K562 (cell line): ENCODE measurements around the gene NYAP1. TPM values are rescaled to one million over a fixed set of nuclear protein-coding genes. Genes with fewer than 3 reads are reported as not detected.

ENCODE experiments used
- BRD9 ChIP-seq: fragments of 450-650 bp; IDR thresholded peaks from 2 replicates; pipeline ENCODE4 v1.6.1; 2018; ENCODE audit warnings: low read depth; ENCODE audit not compliant: partially characterized antibody
- HDAC8 ChIP-seq: fragments of 450-650 bp; IDR thresholded peaks from 2 replicates; pipeline ENCODE4 v1.6.1; 2016; ENCODE audit warnings: mild to moderate bottlenecking, missing genetic modification characterization, moderate library complexity, missing compliant biosample characterization
- HOXB6 ChIP-seq: fragments of 250-450 bp; sonication (Bioruptor Pico); IDR thresholded peaks from 2 replicates; pipeline ENCODE4 v1.5.1; 2022; ENCODE audit warnings: mild to moderate bottlenecking, borderline replicate concordance
- MAZ ChIP-seq, 2 experiments: fragments of 450-650 bp in 1 of 2; sonication (generic) in 1 of 2; formaldehyde crosslinking; IDR thresholded peaks in 1 of 2; conservative IDR thresholded peaks in 1 of 2; 2 replicates each; pipeline versions ENCODE4 v1.4.0 to v1.5.0; 2020; ENCODE audit warnings: mild to moderate bottlenecking in 1 of 2, missing genetic modification reagents in 1 of 2
- NEUROD1 ChIP-seq: fragments of 150-350 bp; IDR thresholded peaks from 2 replicates; pipeline ENCODE4 v1.6.1; 2014; ENCODE audit warnings: borderline replicate concordance, low read length, low read depth; ENCODE audit not compliant: partially characterized antibody
- PYGO2 ChIP-seq: fragments of 450-650 bp; IDR thresholded peaks from 2 replicates; pipeline ENCODE4 v1.6.1; 2016; ENCODE audit warnings: mild to moderate bottlenecking, missing genetic modification characterization, moderate library complexity, missing compliant biosample characterization
- RCOR1 ChIP-seq, 2 experiments: IDR thresholded peaks; 2 replicates each; pipeline ENCODE4 v1.6.1; 2012; ENCODE audit warnings: low read depth in 2 of 2, low read length in 2 of 2, borderline replicate concordance in 1 of 2, improper control_type of control experiment in 1 of 2
- RREB1 ChIP-seq: fragments of 250-450 bp; sonication (Bioruptor Pico); IDR thresholded peaks from 2 replicates; pipeline ENCODE4 v1.4.0; 2020
- TAF15 ChIP-seq: fragments of 200-400 bp; formaldehyde crosslinking; IDR thresholded peaks from 2 replicates; pipeline ENCODE4 v1.6.1; 2017; ENCODE audit warnings: mild to moderate bottlenecking, low read depth, low read length, moderate library complexity
- ZKSCAN8 ChIP-seq: fragments of 200-800 bp; sonication (Bioruptor generic); IDR thresholded peaks from 2 replicates; pipeline ENCODE4 v1.6.1; 2016; ENCODE audit warnings: missing genetic modification characterization, missing compliant biosample characterization
- ZNF197 ChIP-seq: fragments of 200-800 bp; sonication (Bioruptor generic); IDR thresholded peaks from 2 replicates; pipeline ENCODE4 v1.6.1; 2016; ENCODE audit warnings: low read depth, missing genetic modification characterization, missing compliant biosample characterization
- ZNF408 ChIP-seq: fragments of 250-450 bp; sonication (Bioruptor Pico); IDR thresholded peaks from 2 replicates; pipeline ENCODE4 v1.4.0; 2020; ENCODE audit warnings: low read depth, mild to moderate bottlenecking, moderate library complexity
- ZNF785 ChIP-seq: fragments of 250-450 bp; sonication (Bioruptor Pico); IDR thresholded peaks from 2 replicates; pipeline ENCODE4 v1.4.0; 2020; ENCODE audit warnings: mild to moderate bottlenecking
- polyA plus RNA-seq, 8 experiments: library from polyadenylated mRNA; depleted of rRNA in 4 of 8; stranded (reverse) in 5 of 8; unstranded in 3 of 8; fragments of >200 nt; fragmentation: Nextera tagmentation in 2 of 8; fragmentation: Illumina TruSeq in 1 of 8; extraction: Ambion mirVana in 2 of 8; extraction: Trizol in 1 of 8; gene quantifications; 2 replicates each; pipeline versions ENCODE4 v1.2.1 to v1.2.3, GENCODE V29; 2011 to 2014; ENCODE audit warnings: inconsistent platforms in 1 of 8, missing spikeins in 1 of 8
- total RNA-seq, 7 experiments: library from RNA; depleted of rRNA in 6 of 7; stranded (reverse); fragments of >200 nt in 6 of 7; fragmentation: Illumina TruSeq in 2 of 7; extraction: Trizol in 2 of 7; gene quantifications; 2 replicates each; pipeline versions ENCODE4 v1.2.1 to v1.2.3, GENCODE V29; 2011 to 2021; ENCODE audit warnings: low replicate concordance in 1 of 7
- TF ChIP-seq, protein P1 (sequence below): fragments of 450-650 bp; formaldehyde crosslinking; IDR thresholded peaks from 2 replicates; pipeline ENCODE4 v1.4.0; 2020; ENCODE audit warnings: mild to moderate bottlenecking, moderate library complexity

NYAP1 gene
- total and polyA plus RNA-seq, 9 of the 15 experiments (the other 6 are each of a cell fraction or from before 2014, with no cell fraction given): 0.11 to 0.88 (median 0.22) TPM; not detected in 2

GRCh38 chr7:100444311-100445278, 39.1 kb upstream of the NYAP1 start (continued):
- TF ChIP-seq RCOR1 (IDR thresholded peaks at IDR 0.05; ENCODE audit: borderline replicate concordance in 1 of 2, low read depth in 2 of 2, low read length in 2 of 2) (peak in 1 of 2 experiments; percentile 66; a peak in 1 of 4 replicates), HDAC8 (peak; percentile 94), ZNF197 (CRISPR knock-in tag) (peak; percentile 81; the same call in 1 of the 2 replicates), PYGO2 (peak; percentile 29; the same call in 1 of the 2 replicates), BRD9 (peak; percentile 72), RREB1 (CRISPR knock-in tag) (no peak), ZKSCAN8 (CRISPR knock-in tag) (peak; percentile 85), ZNF785 (CRISPR knock-in tag) (no peak), NEUROD1 (peak; percentile 69), HOXB6 (CRISPR knock-in tag) (no peak), MAZ (CRISPR knock-in tag; conservative IDR thresholded peaks at IDR 0.05 in 1 of 2, IDR thresholded peaks at IDR 0.05 in 1 of 2) (peak; percentile 84 to 85; a peak in 3 of 4 replicates), TAF15 (no peak), ZNF408 (CRISPR knock-in tag) (no peak)
- TF ChIP-seq, protein P1, sequence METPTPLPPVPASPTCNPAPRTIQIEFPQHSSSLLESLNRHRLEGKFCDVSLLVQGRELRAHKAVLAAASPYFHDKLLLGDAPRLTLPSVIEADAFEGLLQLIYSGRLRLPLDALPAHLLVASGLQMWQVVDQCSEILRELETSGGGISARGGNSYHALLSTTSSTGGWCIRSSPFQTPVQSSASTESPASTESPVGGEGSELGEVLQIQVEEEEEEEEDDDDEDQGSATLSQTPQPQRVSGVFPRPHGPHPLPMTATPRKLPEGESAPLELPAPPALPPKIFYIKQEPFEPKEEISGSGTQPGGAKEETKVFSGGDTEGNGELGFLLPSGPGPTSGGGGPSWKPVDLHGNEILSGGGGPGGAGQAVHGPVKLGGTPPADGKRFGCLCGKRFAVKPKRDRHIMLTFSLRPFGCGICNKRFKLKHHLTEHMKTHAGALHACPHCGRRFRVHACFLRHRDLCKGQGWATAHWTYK (CRISPR knock-in tag): no peak; the same call in 1 of the 2 replicates
